Stimulated activated memory B cell treated with anti-CD40 and anti-IgM and Interleukin-4, amounts not matched to agents 10 μg/mL and 1 μg/mL and 100 μg/mL, for 72 hours (primary cell): ENCODE data around the gene MARCKSL1.
A peak's percentile ranks its signal among the peaks of the same experiment; 100 is the strongest.
"Not testable (repeated sequence)": the region's sequence is repeated elsewhere in the genome, so short reads cannot be mapped to it uniquely, and the experiment has no call there.

Experiments used
- ATAC-seq: fragments of 150-1000 bp; cut with Tn5 transposase; 2 replicates; pipeline ENCODE4 v1.10.0; 2021
- H3K27ac Mint-ChIP-seq: one replicate; pipeline ENCODE4 v1.8.0; 2022; ENCODE audit warnings: mild to moderate bottlenecking, mixed read lengths
- H3K27me3 Mint-ChIP-seq: one replicate; pipeline ENCODE4 v1.8.0; 2022; ENCODE audit warnings: mixed read lengths
- H3K36me3 Mint-ChIP-seq: one replicate; pipeline ENCODE4 v1.8.0; 2022; ENCODE audit warnings: mixed read lengths
- H3K4me1 Mint-ChIP-seq: one replicate; pipeline ENCODE4 v1.8.0; 2022; ENCODE audit warnings: mixed read lengths
- H3K4me3 Mint-ChIP-seq: one replicate; pipeline ENCODE4 v1.8.0; 2022; ENCODE audit warnings: mild to moderate bottlenecking, moderate library complexity, mixed read lengths
- H3K9me3 Mint-ChIP-seq: one replicate; pipeline ENCODE4 v1.8.0; 2022; ENCODE audit warnings: mixed read lengths

MARCKSL1 gene

GRCh38 chr1:32358435-32358834, 22.4 kb upstream of the MARCKSL1 start:
- Mint-ChIP-seq H3K4me1 (peaks cover 56% of the 10 kb centered on the region), H3K36me3 (peaks cover 21% of the 10 kb centered on the region), H3K27ac (no peak overlapping the region), H3K4me3 (no peak overlapping the region), H3K27me3 (no peaks in the 10 kb centered on the region), H3K9me3 (no peaks in the 10 kb centered on the region)
- ATAC-seq = no peak

DNA sequence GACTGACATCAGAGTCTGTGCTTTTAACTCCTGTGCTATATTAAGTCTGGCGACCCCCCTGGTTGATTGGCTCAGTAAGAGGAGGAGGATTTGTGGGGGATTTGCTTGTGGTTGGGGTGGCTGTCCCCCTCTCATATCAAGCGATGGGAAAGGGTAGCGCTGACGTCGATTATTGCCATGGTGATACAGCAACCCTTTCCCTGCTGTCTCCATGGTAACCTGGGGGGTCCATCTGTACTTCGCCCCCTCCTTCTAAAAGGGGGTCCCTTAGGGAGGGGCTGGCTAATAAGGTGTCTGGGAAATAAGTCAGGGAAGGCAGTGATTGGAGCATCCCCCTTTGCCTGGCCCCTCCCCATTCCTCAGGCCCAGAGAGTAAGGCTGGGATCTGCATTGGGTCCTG, 21.6 kb upstream of the MARCKSL1 start:
- ATAC-seq = no peak
- H3K27me3 Mint-ChIP-seq = no peaks in the 10 kb centered on the region
- H3K4me1 Mint-ChIP-seq = peaks cover 58% of the 10 kb centered on the region

GRCh38 chr1:32356478-32356877, 20.4 kb upstream of the MARCKSL1 start:
- H3K4me3 Mint-ChIP-seq = no peak overlapping the region
- H3K27ac Mint-ChIP-seq = no peak overlapping the region
- ATAC-seq = no peak
- H3K36me3 Mint-ChIP-seq = peaks cover 11% of the 10 kb centered on the region
- no peaks in the 10 kb centered on the region for H3K27me3 Mint-ChIP-seq
- peaks cover 51% of the 10 kb centered on the region for H3K4me1 Mint-ChIP-seq
- no peaks in the 10 kb centered on the region for H3K9me3 Mint-ChIP-seq

More for the DNA sequence above, 21.6 kb upstream of the MARCKSL1 start:
- H3K27ac Mint-ChIP-seq = no peak overlapping the region
- no peaks in the 10 kb centered on the region for H3K9me3 Mint-ChIP-seq
- H3K36me3 Mint-ChIP-seq = peaks cover 14% of the 10 kb centered on the region
- no peak overlapping the region for H3K4me3 Mint-ChIP-seq

- H3K4me1 Mint-ChIP-seq = peaks cover 49% of the 10 kb centered on the region
- H3K27me3 Mint-ChIP-seq, H3K9me3 Mint-ChIP-seq, H3K36me3 Mint-ChIP-seq, H3K4me3 Mint-ChIP-seq, ATAC-seq, H3K27ac Mint-ChIP-seq: not testable (repeated sequence)
Observed at GRCh38 chr1:32355778-32356177, 19.7 kb upstream of the MARCKSL1 start.

DNA sequence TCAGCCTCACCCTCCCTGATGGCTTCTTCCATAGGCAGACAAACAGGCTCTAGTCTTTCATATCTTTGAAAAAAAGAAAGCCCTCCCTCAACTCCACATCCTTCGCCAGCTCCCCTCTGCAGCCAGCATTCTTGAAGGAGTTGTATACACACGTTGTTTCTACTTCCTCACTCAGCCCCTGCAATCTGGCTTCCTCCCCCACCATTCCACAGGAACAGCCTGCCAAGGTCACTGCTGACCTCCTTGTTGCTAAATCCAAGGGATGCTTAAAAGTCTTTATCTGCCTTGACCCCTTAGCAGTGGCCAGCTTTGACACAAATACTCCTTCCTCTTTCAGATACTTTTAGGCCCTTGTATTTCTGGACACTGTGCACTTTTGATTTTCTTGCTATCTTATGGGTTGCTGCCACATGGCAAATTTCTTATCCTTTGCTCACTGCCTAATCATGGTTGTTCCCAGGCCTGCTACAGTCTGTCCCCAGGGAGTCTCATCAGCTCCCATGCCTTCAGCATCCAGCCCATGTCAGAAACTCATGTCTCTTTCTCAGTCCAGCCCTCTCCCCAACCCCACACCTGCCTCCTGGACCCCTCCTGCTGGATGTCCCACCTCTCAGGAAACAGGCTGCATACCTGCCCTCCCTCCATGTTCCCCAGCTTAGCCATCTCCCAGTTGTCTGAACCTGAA, 18.0 kb upstream of the MARCKSL1 start:
- Mint-ChIP-seq H3K27me3 (no peaks in the 10 kb centered on the region), H3K4me3 (no peak overlapping the region)

GRCh38 chr1:32353431-32353830, 17.4 kb upstream of the MARCKSL1 start:
- peak overlapping the region; percentile 9 for H3K27ac Mint-ChIP-seq
- peaks cover 38% of the 10 kb centered on the region for H3K4me1 Mint-ChIP-seq
- H3K36me3 Mint-ChIP-seq = peaks cover 6% of the 10 kb centered on the region
- H3K4me3 Mint-ChIP-seq = peak overlapping the region; percentile 50
- H3K9me3 Mint-ChIP-seq = no peaks in the 10 kb centered on the region
- no peaks in the 10 kb centered on the region for H3K27me3 Mint-ChIP-seq
- ATAC-seq = no peak

More for the DNA sequence above, 18.0 kb upstream of the MARCKSL1 start:
- Mint-ChIP-seq H3K27ac (peak overlapping the region; percentile 9), H3K4me1 (peaks cover 36% of the 10 kb centered on the region), H3K36me3 (peaks cover 6% of the 10 kb centered on the region), H3K9me3 (no peaks in the 10 kb centered on the region)
- no peak for ATAC-seq

GRCh38 chr1:32352831-32353383, 16.9 kb upstream of the MARCKSL1 start:
- Mint-ChIP-seq H3K27ac (peak overlapping the region; percentile 9), H3K4me1 (peaks cover 38% of the 10 kb centered on the region), H3K36me3 (peaks cover 6% of the 10 kb centered on the region), H3K4me3 (peak overlapping the region; percentile 50), H3K9me3 (no peaks in the 10 kb centered on the region), H3K27me3 (no peaks in the 10 kb centered on the region)
- no peak for ATAC-seq

DNA sequence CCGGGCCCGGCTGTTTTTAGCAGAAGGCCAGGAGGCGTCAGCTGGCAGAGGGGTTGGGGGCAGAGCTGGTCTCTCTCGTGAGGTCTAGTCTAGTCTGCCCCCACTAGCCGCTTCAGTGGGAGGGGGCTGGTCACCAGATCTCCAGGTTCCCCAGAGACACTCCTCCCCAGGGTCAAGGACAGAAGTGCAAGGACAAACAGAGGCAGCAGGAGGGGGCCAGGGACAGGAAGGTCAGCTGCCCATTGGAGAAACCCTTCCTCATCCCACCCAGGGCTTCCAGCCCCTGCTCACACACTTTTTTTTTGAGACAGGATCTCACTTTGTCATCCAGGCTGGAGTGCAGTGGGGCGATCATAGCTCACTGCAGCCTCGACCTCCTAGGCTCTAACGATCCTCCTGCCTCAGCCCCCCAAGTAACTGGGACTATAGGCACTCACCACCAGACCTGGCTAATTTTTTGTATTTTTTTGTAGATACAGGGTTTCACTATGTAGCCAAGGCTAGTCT, 16.3 kb upstream of the MARCKSL1 start:
- H3K27me3 Mint-ChIP-seq = no peaks in the 10 kb centered on the region
- peak overlapping the region; percentile 68 for H3K27ac Mint-ChIP-seq
- H3K4me3 Mint-ChIP-seq = peak overlapping the region; percentile 85
- H3K36me3 Mint-ChIP-seq = peaks cover 6% of the 10 kb centered on the region
- H3K9me3 Mint-ChIP-seq = no peaks in the 10 kb centered on the region
- ATAC-seq = no peak
- H3K4me1 Mint-ChIP-seq = peaks cover 33% of the 10 kb centered on the region

GRCh38 chr1:32351399-32352238, 15.6 kb upstream of the MARCKSL1 start:
- ATAC-seq = peak; percentile 96
- H3K4me1 Mint-ChIP-seq = peaks cover 30% of the 10 kb centered on the region
- peak overlapping the region; percentile 68 for H3K27ac Mint-ChIP-seq
- peaks cover 4% of the 10 kb centered on the region for H3K36me3 Mint-ChIP-seq
- H3K27me3 Mint-ChIP-seq = no peaks in the 10 kb centered on the region
- peak overlapping the region; percentile 85 for H3K4me3 Mint-ChIP-seq
- H3K9me3 Mint-ChIP-seq = no peaks in the 10 kb centered on the region

- Mint-ChIP-seq H3K9me3 (no peaks in the 10 kb centered on the region), H3K4me1 (peaks cover 26% of the 10 kb centered on the region), H3K36me3 (no peaks in the 10 kb centered on the region), H3K27me3 (no peaks in the 10 kb centered on the region), H3K4me3 (peak overlapping the region; percentile 85), H3K27ac (peak overlapping the region; percentile 68)
- peak; percentile 75 for ATAC-seq
Observed at GRCh38 chr1:32350785-32351398, 14.9 kb upstream of the MARCKSL1 start.

GRCh38 chr1:32349211-32349708, 13.2 kb upstream of the MARCKSL1 start:
- H3K9me3 Mint-ChIP-seq = no peaks in the 10 kb centered on the region
- H3K36me3 Mint-ChIP-seq = no peaks in the 10 kb centered on the region
- H3K4me3 Mint-ChIP-seq = no peak overlapping the region
- H3K27ac Mint-ChIP-seq = no peak overlapping the region
- no peak for ATAC-seq
- H3K4me1 Mint-ChIP-seq = peaks cover 26% of the 10 kb centered on the region
- H3K27me3 Mint-ChIP-seq = no peaks in the 10 kb centered on the region

DNA sequence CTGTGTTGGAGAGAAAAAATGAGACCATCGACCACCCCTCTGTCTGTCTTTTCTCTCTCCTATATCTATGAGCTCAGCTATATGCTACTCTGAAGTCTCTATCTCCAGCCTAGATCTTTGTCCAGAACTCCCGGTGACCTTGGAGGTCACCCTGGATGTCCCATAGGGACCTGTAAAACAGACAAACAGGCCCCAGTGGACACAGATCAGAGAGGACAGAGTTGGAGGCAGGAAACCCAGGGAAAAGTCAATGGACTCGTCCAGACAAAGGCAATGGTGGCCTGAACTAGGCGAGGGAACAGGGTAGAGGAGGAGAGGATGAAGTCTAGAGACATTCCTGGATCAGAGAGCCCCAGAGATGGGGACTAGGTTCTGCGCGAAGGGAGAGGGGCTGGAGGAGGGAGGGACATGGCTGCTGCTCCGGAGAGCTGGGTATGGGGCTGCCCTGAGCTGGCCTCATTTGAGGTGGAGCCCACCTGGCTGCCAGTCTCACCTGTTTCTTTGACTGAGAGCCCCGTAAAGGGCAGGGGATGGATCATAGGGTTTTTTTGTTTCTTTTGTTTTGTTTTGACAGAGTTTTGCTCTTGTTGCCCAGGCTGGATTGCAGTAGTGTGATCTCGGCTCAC, 10.6 kb upstream of the MARCKSL1 start:
- H3K27me3 Mint-ChIP-seq = no peaks in the 10 kb centered on the region
- H3K27ac Mint-ChIP-seq = peak overlapping the region; percentile 15
- H3K9me3 Mint-ChIP-seq = no peaks in the 10 kb centered on the region
- H3K36me3 Mint-ChIP-seq = no peaks in the 10 kb centered on the region
- no peak overlapping the region for H3K4me3 Mint-ChIP-seq
- peaks cover 28% of the 10 kb centered on the region for H3K4me1 Mint-ChIP-seq
- ATAC-seq = no peak

DNA sequence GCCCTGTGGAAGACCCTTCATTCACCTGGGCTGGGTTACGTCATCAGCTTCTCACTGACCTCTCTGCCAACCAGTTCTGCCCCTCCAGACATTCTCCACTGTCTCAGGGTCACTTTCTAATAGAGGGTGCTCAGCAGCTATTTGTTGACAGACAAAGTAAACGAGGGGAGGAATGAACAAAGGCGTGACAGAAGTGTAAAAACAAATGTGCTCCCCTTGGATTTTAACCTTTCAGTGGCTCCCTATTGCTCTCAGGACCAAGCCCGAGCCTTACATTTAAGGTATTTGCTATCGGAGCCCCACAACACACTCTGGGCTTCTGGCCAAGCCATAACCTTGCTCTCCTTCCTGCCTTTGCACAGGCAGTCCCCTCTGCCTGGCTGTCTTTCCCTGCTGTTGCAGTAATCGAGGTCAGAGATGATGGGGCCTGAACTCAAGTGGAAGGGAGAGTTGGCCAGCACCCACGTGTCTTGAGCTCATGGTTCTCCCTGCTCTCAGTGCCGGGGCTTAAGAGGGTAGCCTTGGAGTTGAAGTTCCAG, 9.3 kb upstream of the MARCKSL1 start:
- Mint-ChIP-seq H3K27me3 (no peaks in the 10 kb centered on the region), H3K36me3 (no peaks in the 10 kb centered on the region), H3K4me1 (peaks cover 24% of the 10 kb centered on the region), H3K9me3 (no peaks in the 10 kb centered on the region), H3K4me3 (no peak overlapping the region), H3K27ac (peak overlapping the region; percentile 15)
- no peak for ATAC-seq

- no peaks in the 10 kb centered on the region for H3K9me3 Mint-ChIP-seq
- H3K4me1 Mint-ChIP-seq = peaks cover 44% of the 10 kb centered on the region
- H3K4me3 Mint-ChIP-seq = no peak overlapping the region
- no peak overlapping the region for H3K27ac Mint-ChIP-seq
- ATAC-seq = no peak
- H3K36me3 Mint-ChIP-seq = no peaks in the 10 kb centered on the region
- no peaks in the 10 kb centered on the region for H3K27me3 Mint-ChIP-seq
Observed at GRCh38 chr1:32342704-32343103, 6.7 kb upstream of the MARCKSL1 start.
